ENCODE results near the gene ZNF77. TPM values are rescaled to one million over a fixed set of nuclear protein-coding genes. Genes with fewer than 3 reads are reported as not detected.
"Not testable (repeated sequence)": the region's sequence is repeated elsewhere in the genome, so short reads cannot be mapped to it uniquely, and the experiment has no call there.

Gene ZNF77
- total RNA-seq (ENCODE audit: unreplicated experiment): 5.5 TPM
- long read RNA-seq, partial matches to known transcripts: 0 of 6 reads
- long read RNA-seq, other reads (novel, unspliced or antisense): 2 of 6 reads

DNA sequence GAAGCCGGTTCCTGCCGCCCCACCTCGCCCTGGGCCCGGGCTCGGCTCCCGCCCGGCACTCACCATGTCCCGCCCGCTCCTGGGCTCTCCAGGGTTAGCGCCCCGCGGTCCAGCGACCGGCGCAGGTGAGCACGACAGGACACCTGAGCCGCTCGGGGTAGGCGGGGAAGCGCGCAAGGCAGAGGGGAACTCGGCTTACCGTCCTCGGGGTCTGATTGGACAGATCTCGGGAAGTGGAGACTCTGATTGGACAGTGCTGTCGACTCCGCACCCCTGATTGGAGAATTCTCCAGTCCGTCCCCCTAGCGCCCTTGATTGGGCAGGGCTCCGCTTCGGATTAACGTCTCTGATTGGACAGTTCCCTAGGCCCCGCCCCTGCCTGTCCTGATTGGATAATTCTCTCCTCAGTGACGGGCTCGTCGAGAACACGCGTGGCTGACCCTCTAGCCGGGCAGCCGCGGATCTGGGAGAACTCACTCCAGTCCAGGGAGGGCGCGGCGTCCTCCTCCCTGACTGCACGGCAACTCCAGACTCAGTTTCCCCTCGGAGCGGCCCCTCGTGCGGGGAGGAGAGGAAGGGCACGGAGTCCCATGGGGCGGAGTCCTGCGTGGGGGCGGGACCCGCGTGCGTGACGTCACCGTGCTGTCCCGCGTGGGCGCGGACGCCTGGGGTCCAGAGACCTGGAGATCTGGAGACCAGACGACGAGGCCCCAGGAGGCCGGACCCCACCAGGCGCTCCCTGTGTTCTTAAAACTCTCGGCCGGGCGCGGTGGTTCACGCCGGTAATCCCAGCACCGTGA is at the start of gene ZNF77:
ZNF77 (minus strand) TSS at position 197 of the 800 bp plus-strand sequence; CDS start at position 66, 131 bp downstream.
- peaks cover 30% of the 10 kb centered on the region for H3K4me1 Mint-ChIP-seq (ENCODE audit: unreplicated experiment)
- peak within 1 kb of the TSS; percentile 92 for H3K4me3 Mint-ChIP-seq (ENCODE audit: unreplicated experiment)

DNA sequence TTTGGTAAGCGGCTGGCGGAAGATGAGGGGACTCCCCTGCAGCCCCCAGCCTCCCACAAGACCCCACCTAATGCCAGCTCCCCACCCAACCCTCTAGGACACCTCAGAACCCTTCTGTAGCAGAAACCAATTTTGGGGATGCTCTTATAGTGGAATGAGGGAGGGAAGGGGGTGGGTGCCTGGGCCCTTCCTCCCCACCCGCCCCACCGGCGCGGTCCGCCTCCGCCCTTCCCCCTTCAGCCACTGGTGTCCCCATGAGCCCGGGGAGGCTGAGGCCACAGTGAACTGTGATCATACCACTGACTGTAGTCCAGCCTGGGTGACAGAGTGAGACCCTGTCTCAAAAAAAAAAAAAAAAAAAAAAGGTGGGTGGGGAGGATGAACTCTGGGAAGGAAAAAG is 48.8 kb upstream of the ZNF77 start:
- no peak overlapping the region for H3K27ac Mint-ChIP-seq (ENCODE audit: unreplicated experiment)
- no peaks in the 10 kb centered on the region for H3K4me1 Mint-ChIP-seq (ENCODE audit: unreplicated experiment)
- H3K36me3 Mint-ChIP-seq (ENCODE audit: low read depth, unreplicated experiment): no peaks in the 10 kb centered on the region
- TF ChIP-seq, protein P1, sequence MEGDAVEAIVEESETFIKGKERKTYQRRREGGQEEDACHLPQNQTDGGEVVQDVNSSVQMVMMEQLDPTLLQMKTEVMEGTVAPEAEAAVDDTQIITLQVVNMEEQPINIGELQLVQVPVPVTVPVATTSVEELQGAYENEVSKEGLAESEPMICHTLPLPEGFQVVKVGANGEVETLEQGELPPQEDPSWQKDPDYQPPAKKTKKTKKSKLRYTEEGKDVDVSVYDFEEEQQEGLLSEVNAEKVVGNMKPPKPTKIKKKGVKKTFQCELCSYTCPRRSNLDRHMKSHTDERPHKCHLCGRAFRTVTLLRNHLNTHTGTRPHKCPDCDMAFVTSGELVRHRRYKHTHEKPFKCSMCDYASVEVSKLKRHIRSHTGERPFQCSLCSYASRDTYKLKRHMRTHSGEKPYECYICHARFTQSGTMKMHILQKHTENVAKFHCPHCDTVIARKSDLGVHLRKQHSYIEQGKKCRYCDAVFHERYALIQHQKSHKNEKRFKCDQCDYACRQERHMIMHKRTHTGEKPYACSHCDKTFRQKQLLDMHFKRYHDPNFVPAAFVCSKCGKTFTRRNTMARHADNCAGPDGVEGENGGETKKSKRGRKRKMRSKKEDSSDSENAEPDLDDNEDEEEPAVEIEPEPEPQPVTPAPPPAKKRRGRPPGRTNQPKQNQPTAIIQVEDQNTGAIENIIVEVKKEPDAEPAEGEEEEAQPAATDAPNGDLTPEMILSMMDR (IDR thresholded peaks at IDR 0.05; ENCODE audit: unreplicated experiment): no peak
- no peak for DNase-seq (ENCODE audit: low spot score)
- H3K4me3 Mint-ChIP-seq (ENCODE audit: unreplicated experiment): no peak overlapping the region
- no peaks in the 10 kb centered on the region for H3K9me3 Mint-ChIP-seq (ENCODE audit: unreplicated experiment)
- H3K27me3 Mint-ChIP-seq (ENCODE audit: unreplicated experiment): peaks cover 10% of the 10 kb centered on the region

More for the DNA sequence above, at the start of gene ZNF77:
- H3K27me3 Mint-ChIP-seq (ENCODE audit: unreplicated experiment): peaks cover 7% of the 10 kb centered on the region
- H3K36me3 Mint-ChIP-seq (ENCODE audit: low read depth, unreplicated experiment): peaks cover 21% of the 10 kb centered on the region
- H3K27ac Mint-ChIP-seq (ENCODE audit: unreplicated experiment): no peak within 1 kb of the TSS
- no peaks in the 10 kb centered on the region for H3K9me3 Mint-ChIP-seq (ENCODE audit: unreplicated experiment)
- TF ChIP-seq, protein P1 (IDR thresholded peaks at IDR 0.05; ENCODE audit: unreplicated experiment): no peak
- DNase-seq (ENCODE audit: low spot score): peak; percentile 83

DNA sequence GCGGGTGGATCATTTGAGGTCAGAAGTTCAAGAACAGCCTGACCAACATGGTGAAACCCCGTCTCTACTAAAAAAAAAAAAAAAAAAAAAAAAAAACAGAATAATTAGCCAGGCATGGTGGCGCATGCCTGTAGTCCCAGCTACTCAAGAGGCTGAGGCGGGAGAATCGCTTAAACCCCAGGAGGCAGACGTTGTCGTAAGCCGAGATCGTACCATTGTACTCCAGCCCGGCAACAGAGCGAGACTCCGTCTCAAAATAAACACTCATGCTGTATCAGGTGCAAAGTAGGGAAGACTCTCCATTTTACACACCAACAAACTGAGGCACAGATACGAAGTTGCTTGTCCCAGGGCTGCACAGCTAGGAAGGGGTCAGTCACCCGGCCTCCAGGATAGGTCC is 48.2 kb upstream of the ZNF77 start:
- peaks cover 12% of the 10 kb centered on the region for H3K27me3 Mint-ChIP-seq (ENCODE audit: unreplicated experiment)
- DNase-seq (ENCODE audit: low spot score): no peak
- no peaks in the 10 kb centered on the region for H3K4me1 Mint-ChIP-seq (ENCODE audit: unreplicated experiment)
- no peak overlapping the region for H3K4me3 Mint-ChIP-seq (ENCODE audit: unreplicated experiment)
- H3K36me3 Mint-ChIP-seq (ENCODE audit: low read depth, unreplicated experiment): no peaks in the 10 kb centered on the region
- no peak overlapping the region for H3K27ac Mint-ChIP-seq (ENCODE audit: unreplicated experiment)
- no peaks in the 10 kb centered on the region for H3K9me3 Mint-ChIP-seq (ENCODE audit: unreplicated experiment)
- TF ChIP-seq, protein P1 (IDR thresholded peaks at IDR 0.05; ENCODE audit: unreplicated experiment): no peak

DNA sequence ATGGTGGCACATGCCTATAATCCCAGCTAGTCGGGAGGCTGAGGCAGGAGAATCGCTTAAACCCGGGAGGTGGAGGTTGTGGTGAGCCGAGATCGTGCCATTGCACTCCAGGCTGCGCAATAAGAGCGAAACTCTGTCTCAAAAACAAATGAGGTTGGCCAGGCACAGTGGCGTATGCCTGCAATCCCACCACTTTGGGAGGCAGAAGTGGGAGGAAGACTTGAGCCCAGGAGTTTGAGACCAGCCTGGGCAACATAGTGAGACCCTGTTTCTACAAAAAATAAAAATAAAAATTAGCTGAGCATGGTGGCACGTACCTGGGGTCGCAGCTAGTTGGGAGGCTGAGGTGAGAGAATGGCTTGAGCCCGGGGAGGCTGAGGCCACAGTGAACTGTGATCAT is 47.6 kb upstream of the ZNF77 start:
- not testable (repeated sequence) for H3K4me1 Mint-ChIP-seq (ENCODE audit: unreplicated experiment); H3K9me3 Mint-ChIP-seq (ENCODE audit: unreplicated experiment); H3K36me3 Mint-ChIP-seq (ENCODE audit: low read depth, unreplicated experiment); H3K4me3 Mint-ChIP-seq (ENCODE audit: unreplicated experiment); DNase-seq (ENCODE audit: low spot score); H3K27ac Mint-ChIP-seq (ENCODE audit: unreplicated experiment)
- peaks cover 11% of the 10 kb centered on the region for H3K27me3 Mint-ChIP-seq (ENCODE audit: unreplicated experiment)

DNA sequence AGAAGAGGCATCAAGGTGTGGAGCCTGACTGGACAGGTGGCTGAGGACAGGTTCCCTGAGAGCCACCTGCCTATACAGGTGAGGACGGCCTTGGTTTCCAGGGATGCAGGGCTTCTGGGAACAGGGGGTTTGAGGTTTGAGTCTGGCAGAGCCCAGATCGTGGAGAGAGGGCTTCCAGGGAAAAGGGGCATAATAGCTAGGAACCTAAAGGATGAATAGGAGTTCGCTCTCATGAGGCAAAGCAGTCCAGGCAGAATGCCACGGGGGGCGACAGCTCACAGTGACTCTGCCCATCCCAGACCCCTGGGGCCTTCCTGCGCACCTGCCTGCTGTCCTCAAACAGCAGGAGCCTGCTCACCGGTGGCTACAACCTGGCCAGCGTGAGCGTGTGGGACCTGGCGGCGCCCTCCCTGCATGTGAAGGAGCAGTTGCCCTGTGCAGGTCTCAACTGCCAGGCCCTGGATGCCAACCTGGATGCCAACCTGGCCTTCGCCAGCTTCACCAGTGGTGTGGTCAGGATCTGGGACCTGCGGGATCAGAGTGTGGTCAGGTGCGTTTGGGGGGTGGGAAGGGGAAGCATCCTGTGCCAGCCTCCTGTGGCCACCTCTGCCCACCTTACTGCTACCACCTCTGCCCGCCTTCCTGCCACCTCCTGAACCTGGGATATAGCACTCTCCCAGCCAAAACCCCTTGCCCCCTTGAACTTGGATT is 44.6 kb upstream of the ZNF77 start:
- H3K4me3 Mint-ChIP-seq (ENCODE audit: unreplicated experiment): no peak overlapping the region
- no peak for DNase-seq (ENCODE audit: low spot score)
- no peak overlapping the region for H3K27ac Mint-ChIP-seq (ENCODE audit: unreplicated experiment)
- TF ChIP-seq, protein P1 (IDR thresholded peaks at IDR 0.05; ENCODE audit: unreplicated experiment): no peak
- no peaks in the 10 kb centered on the region for H3K9me3 Mint-ChIP-seq (ENCODE audit: unreplicated experiment)
- H3K4me1 Mint-ChIP-seq (ENCODE audit: unreplicated experiment): peaks cover 6% of the 10 kb centered on the region
- peaks cover 6% of the 10 kb centered on the region for H3K27me3 Mint-ChIP-seq (ENCODE audit: unreplicated experiment)
- no peaks in the 10 kb centered on the region for H3K36me3 Mint-ChIP-seq (ENCODE audit: low read depth, unreplicated experiment)
